ENCODE data around the gene FBXW4.

FBXW4 gene

DNA sequence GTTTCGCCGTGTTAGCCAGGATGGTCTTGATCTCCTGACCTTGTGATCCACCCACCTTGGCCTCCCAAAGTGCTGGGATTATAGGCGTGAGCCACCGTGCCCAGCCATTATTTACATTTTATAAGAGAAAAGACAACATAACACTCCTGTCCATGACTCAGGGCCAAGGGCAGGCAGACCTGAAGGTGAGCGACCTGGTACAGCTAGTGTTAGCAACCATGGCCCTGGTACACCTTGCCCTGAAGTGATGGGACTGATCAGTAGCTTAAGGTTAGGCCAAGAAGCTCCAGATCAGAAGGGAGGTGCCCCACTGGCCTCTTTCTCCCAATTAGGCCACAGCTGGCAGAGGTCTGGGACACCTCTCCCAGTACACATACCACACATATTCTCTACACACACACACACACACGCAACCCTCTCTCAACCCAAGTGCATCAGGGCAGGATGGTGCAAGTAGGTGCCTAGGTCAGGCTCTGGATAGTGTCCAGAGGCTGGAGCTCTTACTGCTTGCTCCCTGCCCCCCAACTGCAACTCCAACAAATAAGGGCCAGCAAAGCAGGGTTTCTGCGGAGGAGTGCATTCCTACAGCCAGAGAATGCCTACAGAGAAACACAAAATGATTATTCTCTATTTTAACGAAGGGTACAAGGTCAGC is 63.0 kb downstream of the FBXW4 start:
- TF ChIP-seq, protein P1, sequence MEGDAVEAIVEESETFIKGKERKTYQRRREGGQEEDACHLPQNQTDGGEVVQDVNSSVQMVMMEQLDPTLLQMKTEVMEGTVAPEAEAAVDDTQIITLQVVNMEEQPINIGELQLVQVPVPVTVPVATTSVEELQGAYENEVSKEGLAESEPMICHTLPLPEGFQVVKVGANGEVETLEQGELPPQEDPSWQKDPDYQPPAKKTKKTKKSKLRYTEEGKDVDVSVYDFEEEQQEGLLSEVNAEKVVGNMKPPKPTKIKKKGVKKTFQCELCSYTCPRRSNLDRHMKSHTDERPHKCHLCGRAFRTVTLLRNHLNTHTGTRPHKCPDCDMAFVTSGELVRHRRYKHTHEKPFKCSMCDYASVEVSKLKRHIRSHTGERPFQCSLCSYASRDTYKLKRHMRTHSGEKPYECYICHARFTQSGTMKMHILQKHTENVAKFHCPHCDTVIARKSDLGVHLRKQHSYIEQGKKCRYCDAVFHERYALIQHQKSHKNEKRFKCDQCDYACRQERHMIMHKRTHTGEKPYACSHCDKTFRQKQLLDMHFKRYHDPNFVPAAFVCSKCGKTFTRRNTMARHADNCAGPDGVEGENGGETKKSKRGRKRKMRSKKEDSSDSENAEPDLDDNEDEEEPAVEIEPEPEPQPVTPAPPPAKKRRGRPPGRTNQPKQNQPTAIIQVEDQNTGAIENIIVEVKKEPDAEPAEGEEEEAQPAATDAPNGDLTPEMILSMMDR (IDR thresholded peaks at IDR 0.05; ENCODE audit: insufficient read depth, low read length, missing control alignments), result no peak
- no peak for DNase-seq (ENCODE audit: low read depth, low spot score)
- no peak overlapping the region for H3K4me3 ChIP-seq (ENCODE audit: low read depth, low read length)
- POLR2A ChIA-PET, result no interaction called here
- CTCF ChIA-PET, result interaction anchor here (1.2 to 1.6 kb wide), 2 partner anchors 61 to 149 kb away, joined by 3 read pairs; no protein-coding TSS in a partner anchor

GRCh38 chr10:101630633-101630920 is 64.4 kb downstream of the FBXW4 start:
- no peak for DNase-seq (ENCODE audit: low read depth, low spot score)
- ChIA-PET CTCF (no interaction called here), POLR2A (no interaction called here)
- TF ChIP-seq, protein P1 (IDR thresholded peaks at IDR 0.05; ENCODE audit: insufficient read depth, low read length, missing control alignments), result no peak
- no peak overlapping the region for H3K4me3 ChIP-seq (ENCODE audit: low read depth, low read length)

- POLR2A ChIA-PET, result no interaction called here
- DNase-seq (ENCODE audit: low read depth, low spot score), result no peak
- TF ChIP-seq, protein P1 (IDR thresholded peaks at IDR 0.05; ENCODE audit: insufficient read depth, low read length, missing control alignments), result no peak
- CTCF ChIA-PET, result no interaction called here
- no peak overlapping the region for H3K4me3 ChIP-seq (ENCODE audit: low read depth, low read length)
These were observed 64.9 kb downstream of the FBXW4 start for GRCh38 chr10:101629837-101630632.

GRCh38 chr10:101625821-101626412 is 69.1 kb downstream of the FBXW4 start:
- TF ChIP-seq, protein P1 (IDR thresholded peaks at IDR 0.05; ENCODE audit: insufficient read depth, low read length, missing control alignments), result no peak
- DNase-seq (ENCODE audit: low read depth, low spot score), result no peak
- ChIA-PET POLR2A (no interaction called here), CTCF (interaction anchor here (1.6 kb wide), 1 partner anchor 447 kb away, joined by 4 read pairs; no protein-coding TSS in a partner anchor)
- no peak overlapping the region for H3K4me3 ChIP-seq (ENCODE audit: low read depth, low read length)

DNA sequence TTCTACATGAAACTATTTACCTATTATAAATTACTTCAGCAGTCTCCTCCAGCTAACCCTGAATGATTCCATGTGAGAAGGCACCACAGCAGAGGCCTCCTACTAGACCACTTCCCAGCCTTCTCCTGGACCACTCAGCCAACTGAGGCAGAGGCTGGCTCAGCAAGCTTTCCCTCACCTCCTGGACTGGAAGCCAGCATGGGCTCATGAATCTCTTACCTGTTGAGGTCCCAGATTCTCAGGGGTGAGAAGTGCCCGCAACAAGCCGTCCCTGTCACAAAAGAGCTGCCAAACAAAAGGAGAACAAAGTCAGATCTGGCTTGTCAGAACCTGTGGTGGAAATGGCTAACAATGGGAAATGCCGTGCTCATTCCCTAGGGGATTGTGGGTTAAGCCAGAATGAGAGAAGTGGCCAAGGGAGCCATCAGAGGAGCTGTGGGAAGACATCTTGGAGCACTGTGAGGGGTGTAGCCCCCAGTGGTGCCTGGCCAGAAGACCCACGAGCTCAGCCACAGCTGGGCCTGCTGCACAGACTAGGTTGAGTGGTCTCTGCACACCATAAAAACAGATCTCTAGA is 70.4 kb downstream of the FBXW4 start:
- H3K4me3 ChIP-seq (ENCODE audit: low read depth, low read length), result no peak overlapping the region
- TF ChIP-seq, protein P1 (IDR thresholded peaks at IDR 0.05; ENCODE audit: insufficient read depth, low read length, missing control alignments), result no peak
- POLR2A ChIA-PET, result no interaction called here
- CTCF ChIA-PET, result interaction anchor here (1.6 kb wide), 1 partner anchor 448 kb away, joined by 4 read pairs; no protein-coding TSS in a partner anchor
- DNase-seq (ENCODE audit: low read depth, low spot score), result no peak

DNA sequence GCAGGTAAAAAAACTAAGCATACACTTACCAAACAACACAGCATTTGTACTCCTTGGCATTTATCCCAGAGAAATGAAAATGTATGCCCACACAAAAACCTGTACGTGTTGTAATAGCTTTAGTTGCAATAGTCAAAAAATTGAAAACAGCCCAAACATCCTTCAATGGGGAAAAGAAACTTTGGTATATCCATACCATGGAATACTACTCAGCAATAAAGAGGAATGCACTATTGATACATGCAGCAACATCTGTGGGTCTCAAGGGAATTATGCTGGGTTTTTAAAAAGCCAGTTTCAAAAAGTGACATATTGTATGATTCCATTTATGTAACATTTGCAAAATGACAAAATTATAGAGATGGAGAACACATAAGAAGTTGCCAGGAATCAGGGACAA is 71.4 kb downstream of the FBXW4 start:
- no peak overlapping the region for H3K4me3 ChIP-seq (ENCODE audit: low read depth, low read length)
- DNase-seq (ENCODE audit: low read depth, low spot score), result no peak
- TF ChIP-seq, protein P1 (IDR thresholded peaks at IDR 0.05; ENCODE audit: insufficient read depth, low read length, missing control alignments), result no peak
- ChIA-PET CTCF (interaction anchor here (2.3 kb wide), 1 partner anchor 21 kb away, joined by 8 read pairs; no protein-coding TSS in a partner anchor), POLR2A (no interaction called here)
